OCI-LY7 (cell line): ENCODE measurements around the gene DDHD1. TPM values are rescaled to one million over a fixed set of nuclear protein-coding genes. Genes with fewer than 3 reads are reported as not detected.

Experiments used
- BruUV-seq: library from RNA; stranded (reverse); fragments of 400-500 nt; replicated peaks from 2 replicates; lab custom pipeline; 2021; lab: Mats Ljungman, UMichigan
- CTCF ChIA-PET: fragments of 300-600 bp; sonication (Branson Sonifier 250); formaldehyde crosslinking; loops from one replicate; lab custom pipeline; 2022; ENCODE audit warnings: antibody characterized with exemption; ENCODE audit not compliant: unreplicated experiment; lab: Charles Lee
- POLR2A ChIA-PET: fragments of 300-600 bp; sonication (Branson Sonifier 250); formaldehyde crosslinking; loops from one replicate; lab custom pipeline; 2022; ENCODE audit warnings: antibody characterized with exemption; lab: Charles Lee
- DNase-seq: peaks from one replicate; pipeline ENCODE4 v3.0.0-alpha.2; 2015; ENCODE audit warnings: low spot score
- H2AFZ ChIP-seq: fragments of 200-600 bp; sonication (generic), shearing (Covaris generic); 2 replicates; pipeline ENCODE4 v1.6.1; 2014; ENCODE audit warnings: mild to moderate bottlenecking, antibody characterized with exemption, low read length, moderate library complexity
- H3K27ac ChIP-seq: fragments of 200-600 bp; sonication (generic); 2 replicates; pipeline ENCODE4 v1.5.1; 2014; ENCODE audit warnings: mixed run types, low read depth, mild to moderate bottlenecking, moderate library complexity, low read length, inconsistent platforms; ENCODE audit not compliant: poor library complexity, severe bottlenecking
- H3K36me3 ChIP-seq: fragments of 200-600 bp; sonication (generic); 2 replicates; pipeline ENCODE4 v1.6.1; 2014; ENCODE audit warnings: mild to moderate bottlenecking, antibody characterized with exemption, low read length, moderate library complexity, mixed read lengths; ENCODE audit not compliant: insufficient read depth
- H3K4me1 ChIP-seq: fragments of 200-600 bp; sonication (generic); 2 replicates; pipeline ENCODE4 v1.5.1; 2014; ENCODE audit warnings: mild to moderate bottlenecking, low read length; ENCODE audit not compliant: insufficient read depth, poor library complexity, severe bottlenecking
- H3K4me2 ChIP-seq: fragments of 200-600 bp; sonication (generic); 2 replicates; pipeline ENCODE4 v1.6.1; 2014; ENCODE audit warnings: mild to moderate bottlenecking, low read length
- H3K4me3 ChIP-seq: fragments of 200-600 bp; sonication (generic); 2 replicates; pipeline ENCODE4 v1.5.1; 2014; ENCODE audit warnings: mild to moderate bottlenecking, low read depth, low read length; ENCODE audit not compliant: poor library complexity, severe bottlenecking
- H3K79me2 ChIP-seq: fragments of 200-600 bp; sonication (generic); 2 replicates; pipeline ENCODE4 v1.6.1; 2016; ENCODE audit warnings: low read depth, mild to moderate bottlenecking, low read length, moderate library complexity, mixed read lengths; ENCODE audit not compliant: insufficient read depth
- H3K9me2 ChIP-seq: fragments of 200-600 bp; sonication (generic); 2 replicates; pipeline ENCODE4 v1.6.1; 2016; ENCODE audit warnings: mild to moderate bottlenecking, low read length, mixed read lengths; ENCODE audit not compliant: insufficient read depth
- H3K9me3 ChIP-seq: fragments of 200-600 bp; sonication (generic); 2 replicates; pipeline ENCODE4 v1.6.1; 2014; ENCODE audit warnings: mild to moderate bottlenecking, mixed run types, low read length, mixed read lengths
- H4K20me1 ChIP-seq: fragments of 200-600 bp; sonication (generic); 2 replicates; pipeline ENCODE4 v1.6.1; 2014; ENCODE audit warnings: mild to moderate bottlenecking, antibody characterized with exemption, low read length, moderate library complexity, mixed read lengths; ENCODE audit not compliant: insufficient read depth
- EZH2phosphoT487 ChIP-seq: fragments of 200-600 bp; sonication (generic); IDR thresholded peaks from 2 replicates; pipeline ENCODE4 v1.6.1; 2018; ENCODE audit warnings: low read depth, borderline replicate concordance, mild to moderate bottlenecking, mixed run types, antibody characterized with exemption, low read length, moderate library complexity, mixed read lengths
- intact Hi-C: fragments of 100-400 bp; cut with micrococcal nuclease; formaldehyde crosslinking; loops from one replicate; pipeline ENCODE4 v1.10.0; 2022; ENCODE audit not compliant: unreplicated experiment
- total RNA-seq, 2 experiments: library from RNA; depleted of rRNA in 1 of 2; stranded (reverse); fragments of >200 nt in 1 of 2; shearing (Covaris generic) in 1 of 2; gene quantifications; 2 replicates each; pipeline ENCODE4 v1.2.3, GENCODE V29; 2014 to 2022
- TF ChIP-seq, protein P1 (sequence below): fragments of 200-600 bp; sonication (generic); conservative IDR thresholded peaks from 2 replicates; pipeline ENCODE4 v1.5.1; 2014; ENCODE audit warnings: mild to moderate bottlenecking, antibody characterized with exemption, low read length, moderate library complexity, mixed read lengths

The DDHD1 gene
- total RNA-seq, 2 experiments from 2014 or later = 28.7 to 45.2 TPM

DNA sequence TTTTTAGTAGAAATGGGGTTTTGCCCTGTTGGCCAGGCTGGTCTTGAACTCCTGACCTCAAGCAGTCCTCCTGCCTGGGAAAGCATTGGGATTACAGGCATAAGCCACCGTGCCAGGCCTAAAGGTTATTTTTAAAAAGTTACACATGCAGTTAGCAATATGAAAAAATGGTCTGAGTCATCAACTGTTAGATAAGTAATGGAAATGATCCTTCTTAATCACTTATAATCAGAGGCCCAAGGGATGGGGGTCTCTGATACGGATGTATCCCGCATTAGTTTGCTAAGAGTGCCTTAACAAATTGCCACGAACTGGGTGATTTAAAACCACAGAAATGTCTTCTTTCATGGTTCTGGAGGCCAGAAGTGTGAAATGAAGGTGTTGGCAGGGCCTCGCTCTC is 148.1 kb downstream of the DDHD1 start:
- Histone ChIP-seq H3K36me3 (no peaks in the 10 kb centered on the region), H3K4me2 (no peak overlapping the region), H4K20me1 (no peaks in the 10 kb centered on the region), H3K9me2 (no peaks in the 10 kb centered on the region), H3K4me3 (no peak overlapping the region), H3K27ac (no peak overlapping the region), H3K79me2 (no peaks in the 10 kb centered on the region), H3K4me1 (no peaks in the 10 kb centered on the region), H2AFZ (no peak overlapping the region), H3K9me3 (no peaks in the 10 kb centered on the region)
- TF ChIP-seq EZH2phosphoT487 = no peak
- TF ChIP-seq, protein P1, sequence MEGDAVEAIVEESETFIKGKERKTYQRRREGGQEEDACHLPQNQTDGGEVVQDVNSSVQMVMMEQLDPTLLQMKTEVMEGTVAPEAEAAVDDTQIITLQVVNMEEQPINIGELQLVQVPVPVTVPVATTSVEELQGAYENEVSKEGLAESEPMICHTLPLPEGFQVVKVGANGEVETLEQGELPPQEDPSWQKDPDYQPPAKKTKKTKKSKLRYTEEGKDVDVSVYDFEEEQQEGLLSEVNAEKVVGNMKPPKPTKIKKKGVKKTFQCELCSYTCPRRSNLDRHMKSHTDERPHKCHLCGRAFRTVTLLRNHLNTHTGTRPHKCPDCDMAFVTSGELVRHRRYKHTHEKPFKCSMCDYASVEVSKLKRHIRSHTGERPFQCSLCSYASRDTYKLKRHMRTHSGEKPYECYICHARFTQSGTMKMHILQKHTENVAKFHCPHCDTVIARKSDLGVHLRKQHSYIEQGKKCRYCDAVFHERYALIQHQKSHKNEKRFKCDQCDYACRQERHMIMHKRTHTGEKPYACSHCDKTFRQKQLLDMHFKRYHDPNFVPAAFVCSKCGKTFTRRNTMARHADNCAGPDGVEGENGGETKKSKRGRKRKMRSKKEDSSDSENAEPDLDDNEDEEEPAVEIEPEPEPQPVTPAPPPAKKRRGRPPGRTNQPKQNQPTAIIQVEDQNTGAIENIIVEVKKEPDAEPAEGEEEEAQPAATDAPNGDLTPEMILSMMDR = no peak
- intact Hi-C loops = no loop called here
- ChIA-PET POLR2A (interaction anchor here (0.7 kb wide), 1 partner anchor 377 kb away, joined by 3 read pairs; no protein-coding TSS in a partner anchor), CTCF (no interaction called here)
- no peak for DNase-seq
- BruUV-seq = no TSS peak

DNA sequence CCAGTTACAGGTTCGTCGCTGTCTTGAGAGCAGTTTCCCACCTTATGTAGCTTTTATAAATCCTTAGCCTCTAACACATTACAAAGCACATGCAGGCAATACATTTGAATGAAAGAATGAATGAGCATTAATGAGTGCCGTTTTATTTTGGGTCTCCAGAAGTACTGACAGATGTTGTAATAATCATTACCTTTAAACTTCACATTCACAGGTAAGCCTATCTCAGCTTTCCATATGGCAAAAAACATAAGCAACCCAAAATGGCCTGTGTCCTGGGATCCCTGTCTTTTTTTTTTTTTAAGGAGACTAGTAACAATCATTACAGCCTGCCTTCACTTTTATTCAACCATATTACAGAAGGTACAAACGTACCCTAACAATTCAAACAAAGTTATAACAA is 149.3 kb downstream of the DDHD1 start:
- intact Hi-C loops = no loop called here
- Histone ChIP-seq H3K36me3 (no peaks in the 10 kb centered on the region), H3K9me2 (no peaks in the 10 kb centered on the region), H3K27ac (no peak overlapping the region), H3K4me1 (no peaks in the 10 kb centered on the region), H2AFZ (no peak overlapping the region), H3K9me3 (no peaks in the 10 kb centered on the region), H3K4me3 (no peak overlapping the region), H3K79me2 (no peaks in the 10 kb centered on the region), H3K4me2 (no peak overlapping the region), H4K20me1 (no peaks in the 10 kb centered on the region)
- ChIA-PET POLR2A (interaction anchor here (0.7 to 0.8 kb wide), 2 partner anchors 9 to 530 kb away, joined by 3 to 4 read pairs; no protein-coding TSS in a partner anchor), CTCF (no interaction called here)
- no peak for DNase-seq
- TF ChIP-seq, protein P1 = no peak
- TF ChIP-seq EZH2phosphoT487 = no peak
- no TSS peak for BruUV-seq

DNA sequence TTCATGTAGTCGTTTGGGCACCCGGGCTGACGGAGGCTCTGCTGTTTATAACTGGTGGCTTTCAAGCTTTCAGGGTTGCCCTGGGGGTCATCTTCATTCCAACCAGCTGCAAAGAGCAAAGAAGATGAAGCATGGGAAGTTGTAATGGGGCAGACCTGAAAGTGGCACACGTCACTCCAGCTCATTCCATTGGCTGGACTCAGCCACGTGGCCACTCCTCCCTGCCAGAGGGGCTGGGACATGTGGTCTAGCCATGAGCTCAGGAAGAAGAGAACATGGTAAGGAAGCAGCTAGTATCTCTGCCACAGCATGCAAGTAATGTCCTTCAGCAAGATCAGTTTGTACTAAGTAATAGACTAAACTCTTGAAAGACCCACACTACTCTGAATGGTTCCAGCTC is 150.5 kb downstream of the DDHD1 start:
- CTCF ChIA-PET = interaction anchor here (0.6 kb wide), 1 partner anchor 336 kb away, joined by 3 read pairs; no protein-coding TSS in a partner anchor
- no peak for TF ChIP-seq EZH2phosphoT487
- TF ChIP-seq, protein P1 = no peak

More for the DNA sequence above, 150.5 kb downstream of the DDHD1 start:
- no peak overlapping the region for H3K4me3 ChIP-seq
- H3K4me1 ChIP-seq = no peaks in the 10 kb centered on the region
- intact Hi-C loops = no loop called here
- peak overlapping the region; percentile 18; the same call in 1 of the 2 replicates for H2AFZ ChIP-seq
- no TSS peak for BruUV-seq
- no peak overlapping the region for H3K4me2 ChIP-seq
- H3K36me3 ChIP-seq = no peaks in the 10 kb centered on the region
- DNase-seq = peak; percentile 5
- POLR2A ChIA-PET = interaction anchor here (0.6 kb wide), 2 partner anchors 41 to 61 kb away, joined by 3 to 12 read pairs; no protein-coding TSS in a partner anchor
- no peaks in the 10 kb centered on the region for H3K9me2 ChIP-seq
- H4K20me1 ChIP-seq = no peaks in the 10 kb centered on the region
- no peaks in the 10 kb centered on the region for H3K79me2 ChIP-seq
- no peak overlapping the region for H3K27ac ChIP-seq
- no peaks in the 10 kb centered on the region for H3K9me3 ChIP-seq
